K562 (cell line): Measurements from ENCODE around the gene AGAP3. TPM values are rescaled to one million over a fixed set of nuclear protein-coding genes. Genes with fewer than 3 reads are reported as not detected.

Experiments used
- ATAC-seq: fragments of 200-7000 bp; cut with Tn5 transposase; 3 replicates; pipeline ENCODE4 v1.9.1; 2020; ENCODE audit warnings: moderate library complexity
- BruUV-seq: library from RNA; stranded (reverse); fragments of 400-500 nt; replicated peaks from 2 replicates; lab custom pipeline; 2021; lab: Mats Ljungman, UMichigan
- CTCF ChIA-PET: fragments of 300-600 bp; formaldehyde crosslinking; extraction: SDS; loops from one replicate; lab custom pipeline; 2021; ENCODE audit warnings: low intra/inter-chr PET ratio; lab: Yijun Ruan, JAX
- POLR2A ChIA-PET: fragments of 300-600, 350-650 bp; sonication (Branson Sonifier 250); formaldehyde crosslinking; extraction: SDS; loops from one replicate; lab custom pipeline; 2021; ENCODE audit warnings: antibody characterized with exemption, inconsistent platforms; lab: Yijun Ruan, JAX
- DNase-seq, 4 experiments: peaks; one replicate each; pipeline versions ENCODE4 v3.0.0 to v3.0.0-alpha.2; 2011 to 2018; ENCODE audit warnings: low spot score in 3 of 4, mixed read lengths in 3 of 4; ENCODE audit errors: extremely low read depth in 1 of 4
- FAIRE-seq: peaks from 2 replicates; lab custom pipeline; 2011; peaks lifted over from hg19 to GRCh38; lab: Jason Lieb, UNC
- H2AFZ ChIP-seq: 2 replicates; pipeline ENCODE4 v1.6.0; 2011; ENCODE audit warnings: low read depth, low read length, control low read depth, inconsistent platforms
- H3K27ac ChIP-seq: fragments of 200-600 bp; 3 replicates; pipeline ENCODE4 v1.8.0; 2011; ENCODE audit warnings: low read depth, mild to moderate bottlenecking, control low read depth, inconsistent platforms, low read length, moderate library complexity, mixed read lengths; ENCODE audit errors: extremely low read depth
- H3K27me3 ChIP-seq, 2 experiments: fragments of 300-600 bp in 1 of 2; 2 replicates in 1 of 2; 3 replicates in 1 of 2; pipeline versions ENCODE4 v1.6.0 to v1.8.0; 2011; ENCODE audit warnings: inconsistent platforms in 2 of 2, low read length in 2 of 2, mild to moderate bottlenecking in 1 of 2, mixed read lengths in 1 of 2, moderate library complexity in 1 of 2; ENCODE audit not compliant: control insufficient read depth in 2 of 2, insufficient read depth in 2 of 2
- H3K36me3 ChIP-seq: fragments of 300-600 bp; 3 replicates; pipeline ENCODE4 v1.8.0; 2011; ENCODE audit warnings: mild to moderate bottlenecking, low read length, inconsistent platforms; ENCODE audit not compliant: control insufficient read depth, insufficient read depth
- H3K4me1 ChIP-seq, 2 experiments: fragments of 200-600 bp in 1 of 2; replicated peaks in 1 of 2; 2 replicates in 1 of 2; 3 replicates in 1 of 2; pipeline versions ENCODE4 v1.5.1 to v1.8.0; 2011; ENCODE audit warnings: inconsistent platforms in 2 of 2, low read length in 2 of 2, mild to moderate bottlenecking in 1 of 2, mixed read lengths in 1 of 2, moderate library complexity in 1 of 2; ENCODE audit not compliant: control insufficient read depth in 2 of 2, insufficient read depth in 2 of 2
- H3K4me2 ChIP-seq: 2 replicates; pipeline ENCODE4 v1.6.1; 2011; ENCODE audit warnings: low read length, control low read depth, inconsistent platforms, mixed read lengths; ENCODE audit not compliant: insufficient read depth
- H3K4me3 ChIP-seq: fragments of 200-600 bp; sonication (generic), shearing (Covaris generic); 2 replicates; pipeline ENCODE4 v1.5.1; 2016; ENCODE audit warnings: control low read depth, inconsistent platforms
- H3K79me2 ChIP-seq: fragments of 200-600 bp; 3 replicates; pipeline ENCODE4 v1.8.0; 2011; ENCODE audit warnings: low read length, inconsistent platforms; ENCODE audit not compliant: control insufficient read depth, insufficient read depth
- H3K9ac ChIP-seq, 2 experiments: 2 replicates each; pipeline versions ENCODE4 v1.6.0 to v1.6.1; 2011; ENCODE audit warnings: low read depth in 2 of 2, low read length in 2 of 2, control low read depth in 1 of 2, inconsistent platforms in 1 of 2, mild to moderate bottlenecking in 1 of 2, mixed read lengths in 1 of 2; ENCODE audit not compliant: insufficient read depth in 1 of 2
- H3K9me1 ChIP-seq: one replicate; pipeline ENCODE4 v1.6.0; 2011; ENCODE audit warnings: inconsistent platforms, mild to moderate bottlenecking, low read length, moderate library complexity; ENCODE audit not compliant: control insufficient read depth, insufficient read depth
- H3K9me3 ChIP-seq: replicated peaks from 2 replicates; pipeline ENCODE4 v1.5.1; 2011; ENCODE audit warnings: low read depth, low read length, inconsistent platforms; ENCODE audit not compliant: control insufficient read depth, insufficient read depth
- H4K20me1 ChIP-seq: replicated peaks from 2 replicates; pipeline ENCODE4 v1.6.1; 2011; ENCODE audit warnings: low read length, inconsistent platforms, mixed read lengths; ENCODE audit not compliant: control insufficient read depth, insufficient read depth
- BRD9 ChIP-seq: fragments of 450-650 bp; IDR thresholded peaks from 2 replicates; pipeline ENCODE4 v1.6.1; 2018; ENCODE audit warnings: low read depth; ENCODE audit not compliant: partially characterized antibody
- CREM ChIP-seq: IDR thresholded peaks from 2 replicates; pipeline ENCODE4 v1.6.1; 2014; ENCODE audit warnings: antibody characterized with exemption, low read depth
- E2F5 ChIP-seq: sonication (generic); formaldehyde crosslinking; IDR thresholded peaks from 2 replicates; pipeline ENCODE4 v1.8.0; 2022; ENCODE audit warnings: mild to moderate bottlenecking, missing genetic modification reagents
- ETV5 ChIP-seq: sonication (generic); formaldehyde crosslinking; IDR thresholded peaks from 2 replicates; pipeline ENCODE4 v1.4.0; 2020; ENCODE audit warnings: low read depth, mild to moderate bottlenecking, missing genetic modification reagents
- FOXA1 ChIP-seq: fragments of 450-650 bp; IDR thresholded peaks from 2 replicates; pipeline ENCODE4 v1.6.1; 2016; ENCODE audit warnings: mild to moderate bottlenecking, borderline replicate concordance
- HIVEP1 ChIP-seq: fragments of 250-450 bp; sonication (Bioruptor Pico); IDR thresholded peaks from 2 replicates; pipeline ENCODE4 v1.4.0; 2020; ENCODE audit warnings: mild to moderate bottlenecking
- HLTF ChIP-seq: fragments of 450-650 bp; IDR thresholded peaks from 2 replicates; pipeline ENCODE4 v1.6.1; 2016
- ILK ChIP-seq: fragments of 450-650 bp; IDR thresholded peaks from 2 replicates; pipeline ENCODE4 v1.6.1; 2016; ENCODE audit warnings: missing genetic modification characterization, low read depth, mild to moderate bottlenecking, missing compliant biosample characterization, moderate library complexity, borderline replicate concordance
- KAT2B ChIP-seq: IDR thresholded peaks from one replicate; pipeline ENCODE4 v1.6.1; 2012; ENCODE audit warnings: low read depth, mild to moderate bottlenecking, control low read depth, inconsistent platforms, low read length, moderate library complexity
- KLF13 ChIP-seq: fragments of 450-650 bp; IDR thresholded peaks from 2 replicates; pipeline ENCODE4 v1.6.1; 2016; ENCODE audit warnings: missing genetic modification characterization, low read depth, mild to moderate bottlenecking, missing compliant biosample characterization, moderate library complexity, borderline replicate concordance
- SNIP1 ChIP-seq: fragments of 450-650 bp; IDR thresholded peaks from 2 replicates; pipeline ENCODE4 v1.7.1; 2017; ENCODE audit warnings: low read depth, mild to moderate bottlenecking
- TCF3 ChIP-seq: sonication (generic); formaldehyde crosslinking; IDR thresholded peaks from 2 replicates; pipeline ENCODE4 v1.4.0; 2020; ENCODE audit warnings: mild to moderate bottlenecking, missing genetic modification reagents
- THAP7 ChIP-seq: fragments of 250-450 bp; sonication (Bioruptor Pico); IDR thresholded peaks from 2 replicates; pipeline ENCODE4 v1.5.0; 2021
- WGBS: fragments of 100-300 bp; shearing (Covaris generic); methylation state at CpG from one replicate; pipeline ENCODE4 v1.1.6; 2016; ENCODE audit warnings: low coverage, mixed read lengths; ENCODE audit not compliant: insufficient coverage; ENCODE audit errors: missing lambda C conversion rate; 5-methylcytosine and 5-hydroxymethylcytosine counted together
- in situ Hi-C: fragments of 300-500 bp; cut with MboI; formaldehyde crosslinking; loops from 4 replicates; pipeline ENCODE4 v1.15.0; 2018; ENCODE audit warnings: inconsistent platforms, mixed read lengths
- intact Hi-C: fragments of 100-400 bp; cut with micrococcal nuclease; formaldehyde crosslinking; loops from 2 replicates; pipeline ENCODE4 v1.14.2; 2022
- polyA plus RNA-seq, 8 experiments: library from polyadenylated mRNA; depleted of rRNA in 4 of 8; stranded (reverse) in 5 of 8; unstranded in 3 of 8; fragments of >200 nt; fragmentation: Nextera tagmentation in 2 of 8; fragmentation: Illumina TruSeq in 1 of 8; extraction: Ambion mirVana in 2 of 8; extraction: Trizol in 1 of 8; gene quantifications; 2 replicates each; pipeline versions ENCODE4 v1.2.1 to v1.2.3, GENCODE V29; 2011 to 2014; ENCODE audit warnings: inconsistent platforms in 1 of 8, missing spikeins in 1 of 8
- total RNA-seq, 7 experiments: library from RNA; depleted of rRNA in 6 of 7; stranded (reverse); fragments of >200 nt in 6 of 7; fragmentation: Illumina TruSeq in 2 of 7; extraction: Trizol in 2 of 7; gene quantifications; 2 replicates each; pipeline versions ENCODE4 v1.2.1 to v1.2.3, GENCODE V29; 2011 to 2021; ENCODE audit warnings: low replicate concordance in 1 of 7
- TF ChIP-seq, protein P1 (sequence below): fragments of 250-450 bp; sonication (Bioruptor Pico); IDR thresholded peaks from 2 replicates; pipeline ENCODE4 v1.9.0; 2021; ENCODE audit warnings: mild to moderate bottlenecking, inconsistent platforms
- TF ChIP-seq, protein P2 (sequence below): conservative IDR thresholded peaks from 2 replicates; pipeline ENCODE4 v1.6.1; 2011; ENCODE audit warnings: low read depth, mild to moderate bottlenecking, low read length; ENCODE audit not compliant: control insufficient read depth

Gene AGAP3
- total and polyA plus RNA-seq, 9 of the 15 experiments (the other 6 are each of a cell fraction or from before 2014, with no cell fraction given): 3.4 to 208 (median 62.2) TPM

- Histone ChIP-seq H3K36me3 (peaks cover 32% of the 10 kb centered on the region), H4K20me1 (peaks cover 13% of the 10 kb centered on the region), H3K27ac (peak within 1 kb of the TSS; percentile 94), H3K79me2 (peaks cover 66% of the 10 kb centered on the region), H3K9ac (peak within 1 kb of the TSS; percentile 94 to 97), H3K9me1 (no peaks in the 10 kb centered on the region), H3K9me3 (no peaks in the 10 kb centered on the region), H2AFZ (peak within 1 kb of the TSS; percentile 81), H3K27me3 (no peaks in the 10 kb centered on the region), H3K4me1 (peaks cover 52 to 83% of the 10 kb centered on the region in 2 experiments), H3K4me2 (peak within 1 kb of the TSS; percentile 97), H3K4me3 (peak within 1 kb of the TSS; percentile 89)
- POLR2A ChIA-PET: interaction anchor here (0.6 to 3.5 kb wide), 7 partner anchors 9 to 179 kb away, joined by 3 to 24 read pairs (median 3); no protein-coding TSS in a partner anchor
- peak; percentile 38 for ATAC-seq
- BruUV-seq: no TSS peak
- in situ Hi-C loops: no loop called here
- DNase-seq: peak; percentile 80 to 95 (median 83)
- WGBS: 2% methylated on average over 67 of the region's 69 CpGs
- no peak for FAIRE-seq
- CTCF ChIA-PET: no interaction called here
- intact Hi-C loops: loop anchor here (1.0 to 10.0 kb wide), 2 partner anchors 55 to 768 kb away; partner anchors contain the start of gene ABCB8
- TF ChIP-seq FOXA1 (no peak), SNIP1 (no peak), HIVEP1 (CRISPR knock-in tag) (no peak), BRD9 (no peak), KLF13 (tag) (no peak), HLTF (no peak), KAT2B (no peak), CREM (peak; percentile 74), ETV5 (CRISPR knock-in tag) (no peak; the same call in 1 of the 2 replicates), THAP7 (CRISPR knock-in tag) (no peak), E2F5 (CRISPR knock-in tag) (no peak), TCF3 (CRISPR knock-in tag) (0 out of 2 replicates have a peak, but pooled peaks have one; percentile 15), ILK (no peak)
- TF ChIP-seq, protein P1, sequence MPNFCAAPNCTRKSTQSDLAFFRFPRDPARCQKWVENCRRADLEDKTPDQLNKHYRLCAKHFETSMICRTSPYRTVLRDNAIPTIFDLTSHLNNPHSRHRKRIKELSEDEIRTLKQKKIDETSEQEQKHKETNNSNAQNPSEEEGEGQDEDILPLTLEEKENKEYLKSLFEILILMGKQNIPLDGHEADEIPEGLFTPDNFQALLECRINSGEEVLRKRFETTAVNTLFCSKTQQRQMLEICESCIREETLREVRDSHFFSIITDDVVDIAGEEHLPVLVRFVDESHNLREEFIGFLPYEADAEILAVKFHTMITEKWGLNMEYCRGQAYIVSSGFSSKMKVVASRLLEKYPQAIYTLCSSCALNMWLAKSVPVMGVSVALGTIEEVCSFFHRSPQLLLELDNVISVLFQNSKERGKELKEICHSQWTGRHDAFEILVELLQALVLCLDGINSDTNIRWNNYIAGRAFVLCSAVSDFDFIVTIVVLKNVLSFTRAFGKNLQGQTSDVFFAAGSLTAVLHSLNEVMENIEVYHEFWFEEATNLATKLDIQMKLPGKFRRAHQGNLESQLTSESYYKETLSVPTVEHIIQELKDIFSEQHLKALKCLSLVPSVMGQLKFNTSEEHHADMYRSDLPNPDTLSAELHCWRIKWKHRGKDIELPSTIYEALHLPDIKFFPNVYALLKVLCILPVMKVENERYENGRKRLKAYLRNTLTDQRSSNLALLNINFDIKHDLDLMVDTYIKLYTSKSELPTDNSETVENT (CRISPR knock-in tag): peak; percentile 79; the same call in 1 of the 2 replicates
- TF ChIP-seq, protein P2, sequence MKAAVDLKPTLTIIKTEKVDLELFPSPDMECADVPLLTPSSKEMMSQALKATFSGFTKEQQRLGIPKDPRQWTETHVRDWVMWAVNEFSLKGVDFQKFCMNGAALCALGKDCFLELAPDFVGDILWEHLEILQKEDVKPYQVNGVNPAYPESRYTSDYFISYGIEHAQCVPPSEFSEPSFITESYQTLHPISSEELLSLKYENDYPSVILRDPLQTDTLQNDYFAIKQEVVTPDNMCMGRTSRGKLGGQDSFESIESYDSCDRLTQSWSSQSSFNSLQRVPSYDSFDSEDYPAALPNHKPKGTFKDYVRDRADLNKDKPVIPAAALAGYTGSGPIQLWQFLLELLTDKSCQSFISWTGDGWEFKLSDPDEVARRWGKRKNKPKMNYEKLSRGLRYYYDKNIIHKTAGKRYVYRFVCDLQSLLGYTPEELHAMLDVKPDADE: peak; percentile 97
Observed at GRCh38 chr7:151083071-151083823, 3.0 kb upstream of the AGAP3 start, which contains the start of gene TMUB1. TMUB1 (minus strand) TSS chr7:151083493; CDS start chr7:151082563, 930 bp downstream.
